ENCODE data around the gene PDCL2.

DNA sequence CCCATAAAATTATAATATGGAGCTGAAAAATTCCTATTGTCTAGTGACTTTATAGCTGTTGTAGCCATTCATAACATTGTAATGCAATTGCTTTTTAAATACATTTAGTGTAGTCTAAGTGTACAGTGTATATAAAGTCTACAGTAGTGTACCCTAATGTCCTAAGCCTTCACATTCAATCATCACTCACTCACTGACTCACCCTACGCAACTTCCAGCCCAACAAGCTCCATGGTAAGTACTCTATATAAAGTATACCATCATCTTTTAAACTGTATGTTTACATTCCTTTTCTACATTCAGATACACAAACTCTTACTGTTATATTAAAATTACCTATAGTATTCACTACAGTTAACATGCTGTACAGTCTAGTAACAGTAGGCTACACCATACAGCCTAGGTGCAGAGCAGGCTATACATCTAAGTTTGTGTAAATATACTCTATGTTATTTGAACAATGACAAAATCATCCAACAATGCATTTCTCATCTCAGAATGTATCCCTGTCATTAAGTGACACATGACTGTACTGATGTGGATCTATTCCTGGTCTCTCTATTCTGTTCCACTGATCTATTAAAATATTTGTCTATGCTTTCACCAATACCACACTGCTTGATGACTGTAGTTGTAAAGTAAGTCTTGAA is 79.0 kb downstream of the PDCL2 start:
- TF ChIP-seq, protein P1, sequence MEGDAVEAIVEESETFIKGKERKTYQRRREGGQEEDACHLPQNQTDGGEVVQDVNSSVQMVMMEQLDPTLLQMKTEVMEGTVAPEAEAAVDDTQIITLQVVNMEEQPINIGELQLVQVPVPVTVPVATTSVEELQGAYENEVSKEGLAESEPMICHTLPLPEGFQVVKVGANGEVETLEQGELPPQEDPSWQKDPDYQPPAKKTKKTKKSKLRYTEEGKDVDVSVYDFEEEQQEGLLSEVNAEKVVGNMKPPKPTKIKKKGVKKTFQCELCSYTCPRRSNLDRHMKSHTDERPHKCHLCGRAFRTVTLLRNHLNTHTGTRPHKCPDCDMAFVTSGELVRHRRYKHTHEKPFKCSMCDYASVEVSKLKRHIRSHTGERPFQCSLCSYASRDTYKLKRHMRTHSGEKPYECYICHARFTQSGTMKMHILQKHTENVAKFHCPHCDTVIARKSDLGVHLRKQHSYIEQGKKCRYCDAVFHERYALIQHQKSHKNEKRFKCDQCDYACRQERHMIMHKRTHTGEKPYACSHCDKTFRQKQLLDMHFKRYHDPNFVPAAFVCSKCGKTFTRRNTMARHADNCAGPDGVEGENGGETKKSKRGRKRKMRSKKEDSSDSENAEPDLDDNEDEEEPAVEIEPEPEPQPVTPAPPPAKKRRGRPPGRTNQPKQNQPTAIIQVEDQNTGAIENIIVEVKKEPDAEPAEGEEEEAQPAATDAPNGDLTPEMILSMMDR (IDR thresholded peaks at IDR 0.05) = no peak
- no peak for TF ChIP-seq POLR2A (IDR thresholded peaks at IDR 0.05)
